DND-41 (cell line): ENCODE results near the gene TRMU.

Experiments used
- ATAC-seq: fragments of 200-7000 bp; cut with Tn5 transposase; 3 replicates; pipeline ENCODE4 v1.9.1; 2021; ENCODE audit warnings: low read depth; ENCODE audit not compliant: insufficient read depth
- DNase-seq: peaks from one replicate; pipeline ENCODE4 v3.0.0-alpha.2; 2020
- H2AFZ ChIP-seq: 2 replicates; pipeline ENCODE4 v1.6.0; 2012; ENCODE audit warnings: low read depth, low read length
- H3K27ac ChIP-seq: 2 replicates; pipeline ENCODE4 v1.5.1; 2012; ENCODE audit warnings: low read length, inconsistent platforms
- H3K27me3 ChIP-seq: fragments of 200-600 bp; sonication (generic); 2 replicates; pipeline ENCODE4 v1.6.0; 2012; ENCODE audit warnings: low read length, mild to moderate bottlenecking, inconsistent platforms; ENCODE audit not compliant: insufficient read depth, poor library complexity
- H3K36me3 ChIP-seq: 2 replicates; pipeline ENCODE4 v1.5.1; 2012; ENCODE audit warnings: low read length, inconsistent platforms; ENCODE audit not compliant: insufficient read depth
- H3K4me1 ChIP-seq: 2 replicates; pipeline ENCODE4 v1.5.1; 2012; ENCODE audit warnings: mild to moderate bottlenecking, low read length; ENCODE audit not compliant: insufficient read depth
- H3K4me2 ChIP-seq: 2 replicates; pipeline ENCODE4 v1.6.0; 2012; ENCODE audit warnings: mild to moderate bottlenecking, moderate library complexity, low read length, inconsistent platforms; ENCODE audit not compliant: insufficient read depth
- H3K4me3 ChIP-seq, 2 experiments: fragments of 200-600 bp in 1 of 2; shearing (Covaris generic) in 1 of 2; 2 replicates each; pipeline ENCODE4 v1.5.1; 2012 to 2016; ENCODE audit warnings: inconsistent platforms in 2 of 2, low read length in 2 of 2, mild to moderate bottlenecking in 2 of 2, low read depth in 1 of 2, moderate library complexity in 1 of 2
- H3K79me2 ChIP-seq: 2 replicates; pipeline ENCODE4 v1.6.0; 2012; ENCODE audit warnings: low read length, inconsistent platforms; ENCODE audit not compliant: insufficient read depth
- H3K9ac ChIP-seq: 2 replicates; pipeline ENCODE4 v1.6.0; 2012; ENCODE audit warnings: low read depth, mild to moderate bottlenecking, inconsistent platforms, low read length, moderate library complexity
- H3K9me3 ChIP-seq: 2 replicates; pipeline ENCODE4 v1.5.1; 2012; ENCODE audit warnings: low read length, moderate library complexity, mild to moderate bottlenecking, inconsistent platforms; ENCODE audit not compliant: insufficient read depth, severe bottlenecking
- H4K20me1 ChIP-seq: 2 replicates; pipeline ENCODE4 v1.6.0; 2012; ENCODE audit warnings: low read length; ENCODE audit not compliant: insufficient read depth
- CTCF ChIP-seq: IDR thresholded peaks from 2 replicates; pipeline ENCODE4 v1.5.1; 2012; ENCODE audit warnings: borderline replicate concordance, low read length, moderate library complexity, mild to moderate bottlenecking; ENCODE audit not compliant: poor library complexity, severe bottlenecking; ENCODE audit errors: extremely low read depth
- EZH2 ChIP-seq: IDR thresholded peaks from 3 replicates; pipeline ENCODE4 v1.6.1; 2012; ENCODE audit warnings: borderline replicate concordance, low read depth, mild to moderate bottlenecking, moderate library complexity, low read length, inconsistent platforms; ENCODE audit not compliant: severe bottlenecking

TRMU gene

GRCh38 chr22:46328797-46329196 is 6.7 kb upstream of the TRMU start:
- no peak overlapping the region for H3K4me3 ChIP-seq
- H3K9ac ChIP-seq, result no peak overlapping the region
- no peaks in the 10 kb centered on the region for H3K27me3 ChIP-seq
- H4K20me1 ChIP-seq, result peaks cover 15% of the 10 kb centered on the region; the same call in 1 of the 2 replicates
- H3K27ac ChIP-seq, result no peak overlapping the region
- no peak overlapping the region for H2AFZ ChIP-seq
- peaks cover 17% of the 10 kb centered on the region; the same call in 1 of the 2 replicates for H3K79me2 ChIP-seq
- H3K4me1 ChIP-seq, result no peaks in the 10 kb centered on the region
- no peaks in the 10 kb centered on the region for H3K9me3 ChIP-seq
- ATAC-seq (no peak; the same call in 2 of the 3 replicates), DNase-seq (no peak)
- TF ChIP-seq EZH2 (no peak), CTCF (no peak)
- peaks cover 98% of the 10 kb centered on the region for H3K36me3 ChIP-seq
- no peak overlapping the region for H3K4me2 ChIP-seq

GRCh38 chr22:46329616-46330015 is 5.9 kb upstream of the TRMU start:
- ATAC-seq (no peak), DNase-seq (no peak)
- Histone ChIP-seq H3K4me2 (no peak overlapping the region), H3K36me3 (peaks cover 90% of the 10 kb centered on the region), H3K79me2 (peaks cover 14% of the 10 kb centered on the region; the same call in 1 of the 2 replicates), H3K4me3 (no peak overlapping the region), H3K4me1 (peaks cover 5% of the 10 kb centered on the region), H3K9ac (no peak overlapping the region), H3K9me3 (no peaks in the 10 kb centered on the region), H2AFZ (no peak overlapping the region), H3K27me3 (no peaks in the 10 kb centered on the region), H4K20me1 (peaks cover 12% of the 10 kb centered on the region; the same call in 1 of the 2 replicates), H3K27ac (no peak overlapping the region)
- no peak for TF ChIP-seq CTCF
- TF ChIP-seq EZH2, result no peak

- H3K4me1 ChIP-seq, result peaks cover 11% of the 10 kb centered on the region
- DNase-seq, result no peak
- TF ChIP-seq CTCF (no peak), EZH2 (no peak)
- peaks cover 15% of the 10 kb centered on the region for H3K79me2 ChIP-seq
- no peak for ATAC-seq
- no peaks in the 10 kb centered on the region for H3K27me3 ChIP-seq
- H3K4me2 ChIP-seq, result no peak overlapping the region
- H2AFZ ChIP-seq, result no peak overlapping the region
- no peak overlapping the region for H3K4me3 ChIP-seq
- H3K36me3 ChIP-seq, result peaks cover 82% of the 10 kb centered on the region
- H4K20me1 ChIP-seq, result peaks cover 10% of the 10 kb centered on the region; the same call in 1 of the 2 replicates
- no peak overlapping the region for H3K9ac ChIP-seq
- H3K27ac ChIP-seq, result no peak overlapping the region
- no peaks in the 10 kb centered on the region for H3K9me3 ChIP-seq
Measured at GRCh38 chr22:46330426-46330825, 5.1 kb upstream of the TRMU start.

- Histone ChIP-seq H3K9me3 (no peaks in the 10 kb centered on the region), H3K9ac (no peak overlapping the region), H3K4me3 (no peak overlapping the region), H4K20me1 (peaks cover 5% of the 10 kb centered on the region; the same call in 1 of the 2 replicates), H3K36me3 (peaks cover 76% of the 10 kb centered on the region), H2AFZ (no peak overlapping the region), H3K4me2 (no peak overlapping the region), H3K27ac (no peak overlapping the region), H3K4me1 (peaks cover 13% of the 10 kb centered on the region), H3K79me2 (peaks cover 16% of the 10 kb centered on the region), H3K27me3 (no peaks in the 10 kb centered on the region)
- TF ChIP-seq EZH2 (no peak), CTCF (no peak)
- no peak for DNase-seq
- no peak for ATAC-seq
Measured at GRCh38 chr22:46331496-46331895, 4.0 kb upstream of the TRMU start.
